HG03103 (cell line): ENCODE measurements around the gene ORC2.
"Not testable (repeated sequence)": the region's sequence is repeated elsewhere in the genome, so short reads cannot be mapped to it uniquely, and the experiment has no call there.

Experiments used
- ATAC-seq: cut with Tn5 transposase; IDR thresholded peaks from one replicate; pipeline ENCODE4 v1.9.1; 2021; ENCODE audit warnings: low read depth; ENCODE audit not compliant: unreplicated experiment

ORC2 gene

GRCh38 chr2:200963124-200963917, at the start of gene ORC2:
Gene ORC2, minus strand, starts transcription at chr2:200963660. Its CDS starts 5,537 bp downstream, at chr2:200958123.
- peak; percentile 76 for ATAC-seq

- no peak for ATAC-seq
These were observed 44.9 kb upstream of the ORC2 start for GRCh38 chr2:201008296-201008829.

- ATAC-seq, result no peak
These were observed 44.1 kb upstream of the ORC2 start for GRCh38 chr2:201007584-201007998.

- ATAC-seq, result no peak
These were observed 43.2 kb upstream of the ORC2 start for GRCh38 chr2:201006704-201007103.

GRCh38 chr2:201004370-201004769, 40.9 kb upstream of the ORC2 start:
- ATAC-seq, result no peak

- ATAC-seq, result no peak
These were observed 29.6 kb upstream of the ORC2 start for GRCh38 chr2:200993097-200993496.

GRCh38 chr2:200987137-200987536, 23.7 kb upstream of the ORC2 start:
- no peak for ATAC-seq

- ATAC-seq, result no peak
These were observed 22.3 kb upstream of the ORC2 start for GRCh38 chr2:200985799-200986198.

GRCh38 chr2:200976710-200977109, 13.2 kb upstream of the ORC2 start:
- ATAC-seq, result no peak

GRCh38 chr2:200975672-200976071, 12.2 kb upstream of the ORC2 start:
- no peak for ATAC-seq

- ATAC-seq, result not testable (repeated sequence)
These were observed 6.6 kb upstream of the ORC2 start for GRCh38 chr2:200970057-200970456.

GRCh38 chr2:200968735-200969134, 5.3 kb upstream of the ORC2 start:
- no peak for ATAC-seq

GRCh38 chr2:200968162-200968561, 4.7 kb upstream of the ORC2 start:
- ATAC-seq, result no peak

- no peak for ATAC-seq
These were observed 3.3 kb upstream of the ORC2 start for GRCh38 chr2:200966770-200967169.

GRCh38 chr2:200964498-200964897, 1.0 kb upstream of the ORC2 start:
- no peak for ATAC-seq

- peak; percentile 3 for ATAC-seq
These were observed 425 bp upstream of the ORC2 start for GRCh38 chr2:200963918-200964252.

- ATAC-seq, result peak; percentile 5
These were observed 693 bp downstream of the ORC2 start for GRCh38 chr2:200962811-200963123.

- no peak for ATAC-seq
These were observed 1.8 kb downstream of the ORC2 start for GRCh38 chr2:200961674-200962073.

GRCh38 chr2:200950378-200950777, 13.1 kb downstream of the ORC2 start:
- no peak for ATAC-seq

GRCh38 chr2:200945395-200945729, 18.1 kb downstream of the ORC2 start:
- ATAC-seq, result no peak

GRCh38 chr2:200944467-200945394, 18.7 kb downstream of the ORC2 start:
- ATAC-seq, result no peak
